ENCODE results near the gene COCH. TPM values are rescaled to one million over a fixed set of nuclear protein-coding genes. Genes with fewer than 3 reads are reported as not detected.

Gene COCH
- total and polyA plus RNA-seq, 2 donors (not counting 1 experiment from before 2014, with no cell fraction given), result 24.5 to 25.7 TPM

DNA sequence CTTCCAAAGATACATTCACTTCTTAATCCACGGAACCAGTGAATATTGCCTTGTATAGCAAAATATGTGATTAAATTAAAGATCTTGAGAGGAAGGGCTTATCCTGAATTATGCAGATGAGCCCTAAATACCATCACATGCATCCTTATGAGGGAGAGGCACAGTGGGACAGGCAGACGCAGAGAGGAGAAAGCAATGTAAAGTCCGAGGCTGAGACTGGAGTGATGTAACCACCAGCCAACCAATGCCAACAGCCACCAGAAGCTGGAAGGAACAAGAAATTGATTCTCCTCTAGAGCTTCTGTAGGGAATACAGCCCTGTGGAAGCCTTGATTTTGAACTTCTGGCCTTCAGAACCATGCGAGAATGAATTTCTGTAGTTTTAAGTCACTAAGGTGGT lies 44.5 kb upstream of the COCH start:
- H3K4me3 Mint-ChIP-seq, result no peak overlapping the region
- POLR2A ChIA-PET, result no interaction called here
- no peak overlapping the region for H3K27ac ChIP-seq (ENCODE audit: low read length in 2 of 2)
- no peaks in the 10 kb centered on the region for H3K4me1 Mint-ChIP-seq
- no peak for TF ChIP-seq EZH2 (IDR thresholded peaks at IDR 0.05; ENCODE audit: borderline replicate concordance, insufficient read depth, low read depth, low read length, poor library complexity, severe bottlenecking)
- TF ChIP-seq, protein P1, sequence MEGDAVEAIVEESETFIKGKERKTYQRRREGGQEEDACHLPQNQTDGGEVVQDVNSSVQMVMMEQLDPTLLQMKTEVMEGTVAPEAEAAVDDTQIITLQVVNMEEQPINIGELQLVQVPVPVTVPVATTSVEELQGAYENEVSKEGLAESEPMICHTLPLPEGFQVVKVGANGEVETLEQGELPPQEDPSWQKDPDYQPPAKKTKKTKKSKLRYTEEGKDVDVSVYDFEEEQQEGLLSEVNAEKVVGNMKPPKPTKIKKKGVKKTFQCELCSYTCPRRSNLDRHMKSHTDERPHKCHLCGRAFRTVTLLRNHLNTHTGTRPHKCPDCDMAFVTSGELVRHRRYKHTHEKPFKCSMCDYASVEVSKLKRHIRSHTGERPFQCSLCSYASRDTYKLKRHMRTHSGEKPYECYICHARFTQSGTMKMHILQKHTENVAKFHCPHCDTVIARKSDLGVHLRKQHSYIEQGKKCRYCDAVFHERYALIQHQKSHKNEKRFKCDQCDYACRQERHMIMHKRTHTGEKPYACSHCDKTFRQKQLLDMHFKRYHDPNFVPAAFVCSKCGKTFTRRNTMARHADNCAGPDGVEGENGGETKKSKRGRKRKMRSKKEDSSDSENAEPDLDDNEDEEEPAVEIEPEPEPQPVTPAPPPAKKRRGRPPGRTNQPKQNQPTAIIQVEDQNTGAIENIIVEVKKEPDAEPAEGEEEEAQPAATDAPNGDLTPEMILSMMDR (IDR thresholded peaks at IDR 0.05), result no peak
- H3K4me1 ChIP-seq (ENCODE audit: control insufficient read depth in 2 of 2, insufficient read depth in 2 of 2, low read length in 2 of 2), result no peaks in the 10 kb centered on the region
- H3K36me3 ChIP-seq (replicated peaks in 1 of 2; ENCODE audit: control extremely low read depth in 1 of 2, control insufficient read depth in 1 of 2, extremely low read depth in 1 of 2, insufficient read depth in 2 of 2, low read length in 1 of 2), result no peaks in the 10 kb centered on the region
- H2AFZ ChIP-seq (ENCODE audit: insufficient read depth, low read depth, low read length, poor library complexity, severe bottlenecking), result no peak overlapping the region
- H3K27ac Mint-ChIP-seq, result no peak overlapping the region
- ATAC-seq (ENCODE audit: low read depth) (no peak), DNase-seq (no peak)
- H3K4me3 ChIP-seq (ENCODE audit: control extremely low read depth in 1 of 5, extremely low read depth in 1 of 5, insufficient read depth in 1 of 5, low read depth in 2 of 5, low read length in 4 of 5), result no peak overlapping the region
- no peak overlapping the region for H3K4me2 ChIP-seq (replicated peaks; ENCODE audit: low read depth, low read length, poor library complexity, severe bottlenecking)
- H3K27me3 Mint-ChIP-seq, result peaks cover 1% of the 10 kb centered on the region
- H3K9me3 ChIP-seq (ENCODE audit: control extremely low read depth in 1 of 3, control insufficient read depth in 2 of 3, insufficient read depth in 1 of 3, low read length in 2 of 3), result peaks cover 1 to 20% (median 20%) of the 10 kb centered on the region in 3 donors
- peaks cover 4% of the 10 kb centered on the region for H3K9me3 Mint-ChIP-seq (ENCODE audit: insufficient read depth)
- intact Hi-C loops (cut with micrococcal nuclease), result no loop called here
- no peaks in the 10 kb centered on the region for H3K79me2 ChIP-seq (ENCODE audit: control insufficient read depth, insufficient read depth, low read length)
- no peaks in the 10 kb centered on the region for H3K27me3 ChIP-seq (replicated peaks in 1 of 4; ENCODE audit: control extremely low read depth in 1 of 4, control insufficient read depth in 3 of 4, insufficient read depth in 4 of 4, low read length in 3 of 4)
- no CpG with 5 or more reads among the region's 4 CpGs for WGBS (ENCODE audit: insufficient coverage)
- H3K9ac ChIP-seq (ENCODE audit: low read length), result no peak overlapping the region
- no peaks in the 10 kb centered on the region for H4K20me1 ChIP-seq (ENCODE audit: control insufficient read depth, insufficient read depth, low read length, poor library complexity, severe bottlenecking)
- CTCF ChIA-PET, result no interaction called here

DNA sequence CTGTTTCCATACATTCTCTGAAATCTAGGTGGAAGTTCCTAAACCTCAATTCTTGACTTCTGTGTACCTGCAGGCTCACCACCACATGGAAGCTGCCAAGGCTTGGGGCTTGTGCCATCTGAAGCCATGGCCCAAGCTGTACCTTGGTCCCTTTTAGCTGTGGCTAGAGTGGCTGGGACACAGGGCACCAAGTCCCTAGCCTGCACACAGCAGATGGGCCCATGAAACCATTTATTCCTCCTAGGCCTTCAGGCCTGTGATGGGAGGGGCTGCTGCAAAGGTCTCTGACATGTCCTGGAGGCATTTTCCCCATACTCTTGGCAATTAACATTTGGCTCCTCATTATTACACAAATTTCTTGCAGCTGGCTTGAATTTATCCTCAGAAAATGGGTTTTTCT lies 40.0 kb upstream of the COCH start:
- no peaks in the 10 kb centered on the region for H3K36me3 ChIP-seq (replicated peaks in 1 of 2; ENCODE audit: control extremely low read depth in 1 of 2, control insufficient read depth in 1 of 2, extremely low read depth in 1 of 2, insufficient read depth in 2 of 2, low read length in 1 of 2)
- TF ChIP-seq, protein P1 (IDR thresholded peaks at IDR 0.05), result no peak
- TF ChIP-seq EZH2 (IDR thresholded peaks at IDR 0.05; ENCODE audit: borderline replicate concordance, insufficient read depth, low read depth, low read length, poor library complexity, severe bottlenecking), result no peak
- Mint-ChIP-seq H3K27ac (no peak overlapping the region), H3K9me3 (ENCODE audit: insufficient read depth) (peaks cover 8% of the 10 kb centered on the region), H3K27me3 (no peaks in the 10 kb centered on the region), H3K4me1 (no peaks in the 10 kb centered on the region), H3K4me3 (no peak overlapping the region)
- H3K27me3 ChIP-seq (replicated peaks in 1 of 4; ENCODE audit: control extremely low read depth in 1 of 4, control insufficient read depth in 3 of 4, insufficient read depth in 4 of 4, low read length in 3 of 4), result no peaks in the 10 kb centered on the region
- H3K4me3 ChIP-seq (ENCODE audit: control extremely low read depth in 1 of 5, extremely low read depth in 1 of 5, insufficient read depth in 1 of 5, low read depth in 2 of 5, low read length in 4 of 5), result no peak overlapping the region
- no peaks in the 10 kb centered on the region for H3K4me1 ChIP-seq (ENCODE audit: control insufficient read depth in 2 of 2, insufficient read depth in 2 of 2, low read length in 2 of 2)
- ChIA-PET CTCF (no interaction called here), POLR2A (no interaction called here)
- H4K20me1 ChIP-seq (ENCODE audit: control insufficient read depth, insufficient read depth, low read length, poor library complexity, severe bottlenecking), result no peaks in the 10 kb centered on the region
- H3K9me3 ChIP-seq (ENCODE audit: control extremely low read depth in 1 of 3, control insufficient read depth in 2 of 3, insufficient read depth in 1 of 3, low read length in 2 of 3), result peaks cover 1 to 12% (median 8%) of the 10 kb centered on the region in 3 donors
- H2AFZ ChIP-seq (ENCODE audit: insufficient read depth, low read depth, low read length, poor library complexity, severe bottlenecking), result no peak overlapping the region
- DNase-seq (no peak), ATAC-seq (ENCODE audit: low read depth) (no peak)
- H3K27ac ChIP-seq (ENCODE audit: low read length in 2 of 2), result no peak overlapping the region
- no peaks in the 10 kb centered on the region for H3K79me2 ChIP-seq (ENCODE audit: control insufficient read depth, insufficient read depth, low read length)
- H3K9ac ChIP-seq (ENCODE audit: low read length), result no peak overlapping the region
- intact Hi-C loops (cut with micrococcal nuclease), result no loop called here
- H3K4me2 ChIP-seq (replicated peaks; ENCODE audit: low read depth, low read length, poor library complexity, severe bottlenecking), result no peak overlapping the region
